Measurements from ENCODE around the gene LMTK2.

DNA sequence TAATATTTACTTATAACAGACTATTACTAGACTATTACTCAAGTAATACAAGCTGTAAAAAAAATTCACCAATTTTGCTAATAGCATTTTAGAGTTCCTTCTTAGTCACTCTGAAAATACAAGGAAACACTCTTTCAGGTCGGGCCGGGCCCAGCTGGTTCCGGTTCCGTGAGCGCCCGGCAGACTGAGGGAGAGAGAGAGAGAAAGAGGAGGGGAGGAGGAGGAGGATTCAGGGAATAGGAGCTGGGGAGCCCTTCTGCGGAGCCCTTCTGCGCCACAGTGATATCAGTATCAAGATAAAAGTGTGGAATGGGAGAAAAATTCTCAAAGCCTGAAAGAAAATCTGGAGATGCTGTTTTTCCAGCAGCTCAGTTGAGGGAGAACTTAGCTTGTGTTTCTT is 74.1 kb downstream of the LMTK2 start:
- TF ChIP-seq, protein P1, sequence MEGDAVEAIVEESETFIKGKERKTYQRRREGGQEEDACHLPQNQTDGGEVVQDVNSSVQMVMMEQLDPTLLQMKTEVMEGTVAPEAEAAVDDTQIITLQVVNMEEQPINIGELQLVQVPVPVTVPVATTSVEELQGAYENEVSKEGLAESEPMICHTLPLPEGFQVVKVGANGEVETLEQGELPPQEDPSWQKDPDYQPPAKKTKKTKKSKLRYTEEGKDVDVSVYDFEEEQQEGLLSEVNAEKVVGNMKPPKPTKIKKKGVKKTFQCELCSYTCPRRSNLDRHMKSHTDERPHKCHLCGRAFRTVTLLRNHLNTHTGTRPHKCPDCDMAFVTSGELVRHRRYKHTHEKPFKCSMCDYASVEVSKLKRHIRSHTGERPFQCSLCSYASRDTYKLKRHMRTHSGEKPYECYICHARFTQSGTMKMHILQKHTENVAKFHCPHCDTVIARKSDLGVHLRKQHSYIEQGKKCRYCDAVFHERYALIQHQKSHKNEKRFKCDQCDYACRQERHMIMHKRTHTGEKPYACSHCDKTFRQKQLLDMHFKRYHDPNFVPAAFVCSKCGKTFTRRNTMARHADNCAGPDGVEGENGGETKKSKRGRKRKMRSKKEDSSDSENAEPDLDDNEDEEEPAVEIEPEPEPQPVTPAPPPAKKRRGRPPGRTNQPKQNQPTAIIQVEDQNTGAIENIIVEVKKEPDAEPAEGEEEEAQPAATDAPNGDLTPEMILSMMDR (conservative IDR thresholded peaks at IDR 0.05; ENCODE audit: low read length), result no peak
- TF ChIP-seq EZH2phosphoT487 (IDR thresholded peaks at IDR 0.05; ENCODE audit: borderline replicate concordance, low read depth, low read length), result no peak

Data from OCI-LY7 (cell line).